HepG2 (cell line): ENCODE measurements around the gene CCL23. TPM values are rescaled to one million over a fixed set of nuclear protein-coding genes. Genes with fewer than 3 reads are reported as not detected.

ENCODE experiments used
- ATAC-seq: fragments of 200-7000 bp; cut with Tn5 transposase; 3 replicates; pipeline ENCODE4 v1.9.1; 2020; ENCODE audit warnings: mild to moderate bottlenecking, moderate library complexity
- BruUV-seq: library from RNA; stranded (reverse); fragments of 400-500 nt; replicated peaks from 2 replicates; lab custom pipeline; 2021; lab: Mats Ljungman, UMichigan
- CTCF ChIA-PET: fragments of 300-600 bp; formaldehyde crosslinking; extraction: SDS; loops from one replicate; lab custom pipeline; 2021; ENCODE audit warnings: low total read pairs, inconsistent platforms, low intra/inter-chr PET ratio; lab: Yijun Ruan, JAX
- POLR2A ChIA-PET: fragments of 350-600 bp; sonication (Branson Sonifier 250); formaldehyde crosslinking; loops from one replicate; lab custom pipeline; 2020; ENCODE audit warnings: antibody characterized with exemption, inconsistent platforms; lab: Yijun Ruan, JAX
- DNase-seq: peaks from one replicate; pipeline ENCODE4 v3.0.0-alpha.2; 2015; ENCODE audit warnings: low spot score
- FAIRE-seq: peaks from 3 replicates; lab custom pipeline; 2011; peaks lifted over from hg19 to GRCh38; lab: Jason Lieb, UNC
- H2AFZ ChIP-seq: one replicate; pipeline ENCODE4 v1.6.1; 2011; ENCODE audit warnings: low read length, inconsistent platforms
- H3K27ac ChIP-seq: fragments of 300-600 bp; 3 replicates; pipeline ENCODE4 v1.8.0; 2011; ENCODE audit warnings: mixed run types, mild to moderate bottlenecking, mixed read lengths, low read length, inconsistent platforms; ENCODE audit not compliant: insufficient read depth; ENCODE audit errors: extremely low read length
- H3K27me3 ChIP-seq, 2 experiments: fragments of 200-600 bp in 1 of 2; 2 replicates in 1 of 2; 3 replicates in 1 of 2; pipeline versions ENCODE4 v1.6.0 to v1.8.0; 2011; ENCODE audit warnings: low read length in 2 of 2, mild to moderate bottlenecking in 2 of 2, moderate library complexity in 2 of 2, inconsistent platforms in 1 of 2; ENCODE audit not compliant: insufficient read depth in 2 of 2, control insufficient read depth in 1 of 2
- H3K36me3 ChIP-seq, 2 experiments: fragments of 200-600 bp in 1 of 2; replicated peaks in 1 of 2; 2 replicates in 1 of 2; 3 replicates in 1 of 2; pipeline versions ENCODE4 v1.5.1 to v1.8.0; 2011; ENCODE audit warnings: low read length in 2 of 2, inconsistent platforms in 1 of 2; ENCODE audit not compliant: insufficient read depth in 2 of 2, control insufficient read depth in 1 of 2
- H3K4me1 ChIP-seq: 2 replicates; pipeline ENCODE4 v1.5.1; 2012; ENCODE audit warnings: low read length, inconsistent platforms; ENCODE audit not compliant: insufficient read depth
- H3K4me2 ChIP-seq: 2 replicates; pipeline ENCODE4 v1.6.0; 2011; ENCODE audit warnings: low read depth, low read length, inconsistent platforms
- H3K4me3 ChIP-seq, 3 experiments: fragments of 200-600 bp in 1 of 3; sonication (generic), shearing (Covaris generic) in 1 of 3; replicated peaks in 1 of 3; 2 replicates each; pipeline ENCODE4 v1.5.1; 2011 to 2016; ENCODE audit warnings: low read length in 3 of 3, inconsistent platforms in 2 of 3, low read depth in 2 of 3, mild to moderate bottlenecking in 2 of 3, control low read depth in 1 of 3, mixed read lengths in 1 of 3; ENCODE audit not compliant: insufficient read depth in 1 of 3
- H3K79me2 ChIP-seq: one replicate; pipeline ENCODE4 v1.6.1; 2011; ENCODE audit warnings: low read length, inconsistent platforms; ENCODE audit not compliant: insufficient read depth
- H3K9ac ChIP-seq: 2 replicates; pipeline ENCODE4 v1.6.0; 2011; ENCODE audit warnings: mild to moderate bottlenecking, low read depth, low read length, inconsistent platforms; ENCODE audit not compliant: insufficient read depth
- H3K9me3 ChIP-seq: 2 replicates; pipeline ENCODE4 v1.5.1; 2012; ENCODE audit warnings: mild to moderate bottlenecking, low read length
- H4K20me1 ChIP-seq: 2 replicates; pipeline ENCODE4 v1.6.0; 2011; ENCODE audit warnings: inconsistent platforms, mild to moderate bottlenecking, low read length, moderate library complexity; ENCODE audit not compliant: insufficient read depth
- BCL6 ChIP-seq: IDR thresholded peaks from 2 replicates; pipeline ENCODE4 v1.6.1; 2016; ENCODE audit warnings: missing genetic modification reagents, missing compliant biosample characterization
- FOXM1 ChIP-seq: sonication (generic); formaldehyde crosslinking; IDR thresholded peaks from 2 replicates; pipeline ENCODE4 v1.5.0; 2020; ENCODE audit warnings: missing genetic modification reagents
- GLI4 ChIP-seq: sonication (generic); formaldehyde crosslinking; IDR thresholded peaks from 2 replicates; pipeline ENCODE4 v1.5.1; 2020; ENCODE audit warnings: missing genetic modification reagents, mild to moderate bottlenecking, moderate library complexity, borderline replicate concordance
- HNRNPL ChIP-seq: fragments of 200-400 bp; formaldehyde crosslinking; IDR thresholded peaks from 2 replicates; pipeline ENCODE4 v1.6.1; 2017; ENCODE audit warnings: mild to moderate bottlenecking, low read depth, low read length
- MAF1 ChIP-seq: sonication (generic); formaldehyde crosslinking; IDR thresholded peaks from 2 replicates; pipeline ENCODE4 v1.5.0; 2020; ENCODE audit warnings: missing genetic modification reagents, borderline replicate concordance
- NR2C2 ChIP-seq: sonication (generic); formaldehyde crosslinking; IDR thresholded peaks from 2 replicates; pipeline ENCODE4 v1.4.0; 2020; ENCODE audit warnings: missing genetic modification reagents, mild to moderate bottlenecking, moderate library complexity, borderline replicate concordance
- RBM39 ChIP-seq: fragments of 200-400 bp; formaldehyde crosslinking; IDR thresholded peaks from one replicate; pipeline ENCODE4 v1.6.1; 2018; ENCODE audit warnings: antibody characterized with exemption, mild to moderate bottlenecking, low read depth, low read length; ENCODE audit not compliant: poor library complexity, severe bottlenecking
- SIX4 ChIP-seq: sonication (generic); formaldehyde crosslinking; IDR thresholded peaks from 2 replicates; pipeline ENCODE4 v1.4.0; 2020; ENCODE audit warnings: missing genetic modification reagents
- SKI ChIP-seq: fragments of 450-650 bp; IDR thresholded peaks from one replicate; pipeline ENCODE4 v1.6.1; 2018; ENCODE audit warnings: mild to moderate bottlenecking; ENCODE audit not compliant: partially characterized antibody
- SP4 ChIP-seq: sonication (generic); formaldehyde crosslinking; IDR thresholded peaks from 2 replicates; pipeline ENCODE4 v1.8.1; 2023; ENCODE audit warnings: mild to moderate bottlenecking, missing genetic modification reagents
- ZBTB21 ChIP-seq: sonication (generic); formaldehyde crosslinking; IDR thresholded peaks from 2 replicates; pipeline ENCODE4 v1.4.0; 2020; ENCODE audit warnings: missing genetic modification reagents
- ZNF296 ChIP-seq: sonication (generic); formaldehyde crosslinking; conservative IDR thresholded peaks from 2 replicates; pipeline ENCODE4 v1.5.0; 2020; ENCODE audit warnings: mild to moderate bottlenecking, missing genetic modification reagents
- ZNF530 ChIP-seq: sonication (generic); formaldehyde crosslinking; IDR thresholded peaks from 2 replicates; pipeline ENCODE4 v1.5.0; 2020; ENCODE audit warnings: low read depth, mild to moderate bottlenecking, missing genetic modification reagents
- ZNF563 ChIP-seq: sonication (generic); formaldehyde crosslinking; IDR thresholded peaks from 2 replicates; pipeline ENCODE4 v1.8.0; 2022; ENCODE audit warnings: mild to moderate bottlenecking, moderate library complexity, missing genetic modification reagents
- ZNF703 ChIP-seq: sonication (generic); formaldehyde crosslinking; IDR thresholded peaks from 2 replicates; pipeline ENCODE4 v1.5.1; 2020; ENCODE audit warnings: missing genetic modification reagents, mild to moderate bottlenecking, moderate library complexity, borderline replicate concordance
- WGBS: methylation state at CpG from one replicate; pipeline ENCODE4 v1.1.6; 2017; ENCODE audit warnings: low lambda C conversion rate; 5-methylcytosine and 5-hydroxymethylcytosine counted together
- in situ Hi-C: cut with HindIII; loops from 2 replicates; pipeline ENCODE4 v1.10.0; 2017; ENCODE audit warnings: low pct_unique_long_range_greater_than_20kb; ENCODE audit not compliant: extremely low pct_ligation_motif_present
- intact Hi-C: fragments of 100-400 bp; cut with micrococcal nuclease; formaldehyde crosslinking; loops from one replicate; pipeline ENCODE4 v1.10.0; 2022; ENCODE audit not compliant: unreplicated experiment
- polyA plus RNA-seq, 8 experiments: library from polyadenylated mRNA; depleted of rRNA in 3 of 8; stranded (reverse) in 7 of 8; unstranded in 1 of 8; fragments of >200 nt; fragmentation: Illumina TruSeq in 4 of 8; extraction: Trizol in 4 of 8; gene quantifications; 2 replicates each; pipeline versions ENCODE4 v1.2.1 to v1.2.3, GENCODE V29; 2011 to 2016; ENCODE audit warnings: low read depth in 4 of 8, missing spikeins in 1 of 8, mixed read lengths in 1 of 8; ENCODE audit not compliant: insufficient read depth in 1 of 8
- total RNA-seq, 5 experiments: library from RNA; depleted of rRNA; stranded (reverse); fragments of >200 nt; fragmentation: Illumina TruSeq; extraction: Trizol; gene quantifications; 2 replicates each; pipeline ENCODE4 v1.2.3, GENCODE V29; 2016; ENCODE audit warnings: low read depth in 1 of 5
- TF ChIP-seq, protein P1 (sequence below): sonication (generic); formaldehyde crosslinking; IDR thresholded peaks from 2 replicates; pipeline ENCODE4 v1.5.1; 2020; ENCODE audit warnings: missing genetic modification reagents, mild to moderate bottlenecking, borderline replicate concordance
- TF ChIP-seq, protein P2 (sequence below): sonication (generic); formaldehyde crosslinking; IDR thresholded peaks from 2 replicates; pipeline ENCODE4 v1.4.0; 2020; ENCODE audit warnings: missing genetic modification reagents
- TF ChIP-seq, protein P3 (sequence below): sonication (generic); formaldehyde crosslinking; conservative IDR thresholded peaks from 2 replicates; pipeline ENCODE4 v1.8.0; 2022; ENCODE audit warnings: mild to moderate bottlenecking, moderate library complexity, missing genetic modification reagents

CCL23 gene
- total and polyA plus RNA-seq, 2 of the 13 experiments (the other 11 are each of a cell fraction or from before 2014, with no cell fraction given): not detected

GRCh38 chr17:35998756-35999155 lies 19.0 kb downstream of the CCL23 start:
- ChIA-PET POLR2A (interaction anchor here (1.5 to 6.4 kb wide), 5 partner anchors 8 to 26 kb away, joined by 8 to 131 read pairs (median 47); partner anchors contain the start of gene CCL16), CTCF (no interaction called here)
- Histone ChIP-seq H3K36me3 (peaks cover 5 to 12% of the 10 kb centered on the region in 2 experiments; a peak in 4 of 5 replicates), H3K27me3 (no peaks in the 10 kb centered on the region; a peak in 1 of 5 replicates), H4K20me1 (no peaks in the 10 kb centered on the region), H2AFZ (no peak overlapping the region), H3K9me3 (no peaks in the 10 kb centered on the region), H3K79me2 (peaks cover 20% of the 10 kb centered on the region), H3K4me1 (peaks cover 60% of the 10 kb centered on the region)
- in situ Hi-C loops (no loop called here), intact Hi-C loops (no loop called here)
- WGBS: 100% methylated on average over 1 of the region's 1 CpG
- ATAC-seq (no peak), FAIRE-seq (no peak)
- no TSS peak for BruUV-seq
- TF ChIP-seq ZNF530 (CRISPR knock-in tag) (no peak), BCL6 (CRISPR knock-in tag) (no peak), SKI (no peak), FOXM1 (CRISPR knock-in tag) (no peak), SP4 (no peak), ZNF563 (CRISPR knock-in tag) (no peak), HNRNPL (no peak), NR2C2 (CRISPR knock-in tag) (no peak), ZBTB21 (no peak), MAF1 (CRISPR knock-in tag) (no peak), GLI4 (no peak), ZNF703 (no peak), SIX4 (CRISPR knock-in tag) (no peak), RBM39 (no peak), ZNF296 (CRISPR knock-in tag) (no peak)
- TF ChIP-seq, protein P1, sequence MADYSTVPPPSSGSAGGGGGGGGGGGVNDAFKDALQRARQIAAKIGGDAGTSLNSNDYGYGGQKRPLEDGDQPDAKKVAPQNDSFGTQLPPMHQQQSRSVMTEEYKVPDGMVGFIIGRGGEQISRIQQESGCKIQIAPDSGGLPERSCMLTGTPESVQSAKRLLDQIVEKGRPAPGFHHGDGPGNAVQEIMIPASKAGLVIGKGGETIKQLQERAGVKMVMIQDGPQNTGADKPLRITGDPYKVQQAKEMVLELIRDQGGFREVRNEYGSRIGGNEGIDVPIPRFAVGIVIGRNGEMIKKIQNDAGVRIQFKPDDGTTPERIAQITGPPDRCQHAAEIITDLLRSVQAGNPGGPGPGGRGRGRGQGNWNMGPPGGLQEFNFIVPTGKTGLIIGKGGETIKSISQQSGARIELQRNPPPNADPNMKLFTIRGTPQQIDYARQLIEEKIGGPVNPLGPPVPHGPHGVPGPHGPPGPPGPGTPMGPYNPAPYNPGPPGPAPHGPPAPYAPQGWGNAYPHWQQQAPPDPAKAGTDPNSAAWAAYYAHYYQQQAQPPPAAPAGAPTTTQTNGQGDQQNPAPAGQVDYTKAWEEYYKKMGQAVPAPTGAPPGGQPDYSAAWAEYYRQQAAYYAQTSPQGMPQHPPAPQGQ (CRISPR knock-in tag): no peak
- TF ChIP-seq, protein P2, sequence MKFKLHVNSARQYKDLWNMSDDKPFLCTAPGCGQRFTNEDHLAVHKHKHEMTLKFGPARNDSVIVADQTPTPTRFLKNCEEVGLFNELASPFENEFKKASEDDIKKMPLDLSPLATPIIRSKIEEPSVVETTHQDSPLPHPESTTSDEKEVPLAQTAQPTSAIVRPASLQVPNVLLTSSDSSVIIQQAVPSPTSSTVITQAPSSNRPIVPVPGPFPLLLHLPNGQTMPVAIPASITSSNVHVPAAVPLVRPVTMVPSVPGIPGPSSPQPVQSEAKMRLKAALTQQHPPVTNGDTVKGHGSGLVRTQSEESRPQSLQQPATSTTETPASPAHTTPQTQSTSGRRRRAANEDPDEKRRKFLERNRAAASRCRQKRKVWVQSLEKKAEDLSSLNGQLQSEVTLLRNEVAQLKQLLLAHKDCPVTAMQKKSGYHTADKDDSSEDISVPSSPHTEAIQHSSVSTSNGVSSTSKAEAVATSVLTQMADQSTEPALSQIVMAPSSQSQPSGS (CRISPR knock-in tag): no peak
- TF ChIP-seq, protein P3, sequence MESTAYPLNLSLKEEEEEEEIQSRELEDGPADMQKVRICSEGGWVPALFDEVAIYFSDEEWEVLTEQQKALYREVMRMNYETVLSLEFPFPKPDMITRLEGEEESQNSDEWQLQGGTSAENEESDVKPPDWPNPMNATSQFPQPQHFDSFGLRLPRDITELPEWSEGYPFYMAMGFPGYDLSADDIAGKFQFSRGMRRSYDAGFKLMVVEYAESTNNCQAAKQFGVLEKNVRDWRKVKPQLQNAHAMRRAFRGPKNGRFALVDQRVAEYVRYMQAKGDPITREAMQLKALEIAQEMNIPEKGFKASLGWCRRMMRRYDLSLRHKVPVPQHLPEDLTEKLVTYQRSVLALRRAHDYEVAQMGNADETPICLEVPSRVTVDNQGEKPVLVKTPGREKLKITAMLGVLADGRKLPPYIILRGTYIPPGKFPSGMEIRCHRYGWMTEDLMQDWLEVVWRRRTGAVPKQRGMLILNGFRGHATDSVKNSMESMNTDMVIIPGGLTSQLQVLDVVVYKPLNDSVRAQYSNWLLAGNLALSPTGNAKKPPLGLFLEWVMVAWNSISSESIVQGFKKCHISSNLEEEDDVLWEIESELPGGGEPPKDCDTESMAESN (CRISPR knock-in tag): no peak
- TF ChIP-seq, all 625 proteins: peak for 0
- no peak overlapping the region for H3K27ac ChIP-seq
- no peak overlapping the region for H3K4me2 ChIP-seq
- no peak overlapping the region for H3K9ac ChIP-seq
- no peak overlapping the region for H3K4me3 ChIP-seq
- DNase-seq: no peak
